GM21786 (cell line): ENCODE measurements around the gene MBD5.

Experiments used
- ATAC-seq: cut with Tn5 transposase; IDR thresholded peaks from one replicate; pipeline ENCODE4 v1.9.1; 2021; ENCODE audit not compliant: unreplicated experiment

The MBD5 gene

GRCh38 chr2:148513427-148513826 is 492.5 kb downstream of the MBD5 start:
- no peak for ATAC-seq

GRCh38 chr2:148515120-148515519 is 494.2 kb downstream of the MBD5 start:
- ATAC-seq: no peak

- no peak for ATAC-seq
Measured at GRCh38 chr2:148515976-148516375, 495.1 kb downstream of the MBD5 start.

GRCh38 chr2:148517296-148517695 is 496.4 kb downstream of the MBD5 start:
- no peak for ATAC-seq

- ATAC-seq: no peak
Measured at GRCh38 chr2:148517822-148518221, 496.9 kb downstream of the MBD5 start.

GRCh38 chr2:148519013-148519412 is 498.1 kb downstream of the MBD5 start:
- ATAC-seq: no peak

- ATAC-seq: no peak
Measured at GRCh38 chr2:148521181-148521580, 500.3 kb downstream of the MBD5 start.

- ATAC-seq: no peak
Measured at GRCh38 chr2:148523315-148523714, 502.4 kb downstream of the MBD5 start.

- no peak for ATAC-seq
Measured at GRCh38 chr2:148524519-148524919, 503.6 kb downstream of the MBD5 start.

- no peak for ATAC-seq
Measured at GRCh38 chr2:148525130-148525529, 504.2 kb downstream of the MBD5 start.

- ATAC-seq: no peak
Measured at GRCh38 chr2:148526509-148527346, 505.8 kb downstream of the MBD5 start.

GRCh38 chr2:148527488-148528340 is 506.8 kb downstream of the MBD5 start:
- ATAC-seq: no peak

GRCh38 chr2:148528356-148529064 is 507.6 kb downstream of the MBD5 start:
- ATAC-seq: no peak

- no peak for ATAC-seq
Measured at GRCh38 chr2:148529745-148530144, 508.9 kb downstream of the MBD5 start.

- ATAC-seq: no peak
Measured at GRCh38 chr2:148530350-148530749, 509.5 kb downstream of the MBD5 start.

GRCh38 chr2:148531235-148531634 is 510.3 kb downstream of the MBD5 start:
- no peak for ATAC-seq

GRCh38 chr2:148531669-148532428 is 511.0 kb downstream of the MBD5 start:
- ATAC-seq: no peak

GRCh38 chr2:148533004-148533403 is 512.1 kb downstream of the MBD5 start:
- ATAC-seq: no peak

GRCh38 chr2:148533685-148534084 is 512.8 kb downstream of the MBD5 start:
- ATAC-seq: no peak

- no peak for ATAC-seq
Measured at GRCh38 chr2:148534416-148535204, 513.7 kb downstream of the MBD5 start.
